ENCODE data around the gene FN1. TPM values are rescaled to one million over a fixed set of nuclear protein-coding genes. Genes with fewer than 3 reads are reported as not detected.
A peak's percentile ranks its signal among the peaks of the same experiment; 100 is the strongest.

The FN1 gene
- total and polyA plus RNA-seq, 2 donors (not counting 1 experiment from before 2014, with no cell fraction given): 0.05 TPM; not detected in 1

DNA sequence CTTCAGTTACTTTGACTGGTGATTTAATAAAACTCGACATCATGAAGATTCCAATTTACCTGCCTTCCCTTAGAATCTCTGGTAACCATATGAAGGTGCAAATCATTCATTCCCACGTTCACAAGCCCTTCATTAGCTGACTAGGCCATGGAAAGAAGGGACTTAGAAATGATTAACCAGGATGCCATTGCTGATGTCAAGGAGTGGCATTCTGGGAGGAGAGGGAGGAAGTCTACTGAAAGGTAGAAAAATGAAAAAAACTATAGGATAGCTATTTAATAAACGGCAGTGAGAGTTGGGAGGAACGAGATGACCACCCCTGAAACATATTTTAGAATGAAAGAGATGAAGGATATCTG is 122.6 kb downstream of the FN1 start:
- ChIA-PET POLR2A (no interaction called here), CTCF (interaction anchor here (0.6 to 1.3 kb wide), 2 partner anchors 33 to 43 kb away, joined by 3 read pairs; no protein-coding TSS in a partner anchor)
- no peak for ATAC-seq (ENCODE audit: low read depth)
- no peak overlapping the region for H3K27ac ChIP-seq (ENCODE audit: low read length in 2 of 2)
- H3K9me3 Mint-ChIP-seq (ENCODE audit: insufficient read depth): no peaks in the 10 kb centered on the region
- H3K4me3 Mint-ChIP-seq: peak overlapping the region; percentile 96
- H3K36me3 ChIP-seq (replicated peaks in 1 of 2; ENCODE audit: control extremely low read depth in 1 of 2, control insufficient read depth in 1 of 2, extremely low read depth in 1 of 2, insufficient read depth in 2 of 2, low read length in 1 of 2): peaks cover 4 to 16% of the 10 kb centered on the region in 2 experiments
- H3K9me3 ChIP-seq (ENCODE audit: control extremely low read depth in 1 of 3, control insufficient read depth in 2 of 3, insufficient read depth in 1 of 3, low read length in 2 of 3): no peaks in the 10 kb centered on the region
- TF ChIP-seq, protein P1, sequence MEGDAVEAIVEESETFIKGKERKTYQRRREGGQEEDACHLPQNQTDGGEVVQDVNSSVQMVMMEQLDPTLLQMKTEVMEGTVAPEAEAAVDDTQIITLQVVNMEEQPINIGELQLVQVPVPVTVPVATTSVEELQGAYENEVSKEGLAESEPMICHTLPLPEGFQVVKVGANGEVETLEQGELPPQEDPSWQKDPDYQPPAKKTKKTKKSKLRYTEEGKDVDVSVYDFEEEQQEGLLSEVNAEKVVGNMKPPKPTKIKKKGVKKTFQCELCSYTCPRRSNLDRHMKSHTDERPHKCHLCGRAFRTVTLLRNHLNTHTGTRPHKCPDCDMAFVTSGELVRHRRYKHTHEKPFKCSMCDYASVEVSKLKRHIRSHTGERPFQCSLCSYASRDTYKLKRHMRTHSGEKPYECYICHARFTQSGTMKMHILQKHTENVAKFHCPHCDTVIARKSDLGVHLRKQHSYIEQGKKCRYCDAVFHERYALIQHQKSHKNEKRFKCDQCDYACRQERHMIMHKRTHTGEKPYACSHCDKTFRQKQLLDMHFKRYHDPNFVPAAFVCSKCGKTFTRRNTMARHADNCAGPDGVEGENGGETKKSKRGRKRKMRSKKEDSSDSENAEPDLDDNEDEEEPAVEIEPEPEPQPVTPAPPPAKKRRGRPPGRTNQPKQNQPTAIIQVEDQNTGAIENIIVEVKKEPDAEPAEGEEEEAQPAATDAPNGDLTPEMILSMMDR (IDR thresholded peaks at IDR 0.05): no peak
- no peak for TF ChIP-seq EZH2 (IDR thresholded peaks at IDR 0.05; ENCODE audit: borderline replicate concordance, insufficient read depth, low read depth, low read length, poor library complexity, severe bottlenecking)
- H4K20me1 ChIP-seq (ENCODE audit: control insufficient read depth, insufficient read depth, low read length, poor library complexity, severe bottlenecking): no peaks in the 10 kb centered on the region
- H3K4me1 ChIP-seq (ENCODE audit: control insufficient read depth in 2 of 2, insufficient read depth in 2 of 2, low read length in 2 of 2): peaks cover 17% of the 10 kb centered on the region in 2 donors
- H3K27me3 Mint-ChIP-seq: no peaks in the 10 kb centered on the region
- H3K4me1 Mint-ChIP-seq: peaks cover 34% of the 10 kb centered on the region
- DNase-seq: no peak
- H3K27me3 ChIP-seq (replicated peaks in 1 of 4; ENCODE audit: control extremely low read depth in 1 of 4, control insufficient read depth in 3 of 4, insufficient read depth in 4 of 4, low read length in 3 of 4): no peaks in the 10 kb centered on the region
- no peak overlapping the region for H2AFZ ChIP-seq (ENCODE audit: insufficient read depth, low read depth, low read length, poor library complexity, severe bottlenecking)
- H3K4me2 ChIP-seq (replicated peaks; ENCODE audit: low read depth, low read length, poor library complexity, severe bottlenecking): peak overlapping the region; percentile 86
- H3K27ac Mint-ChIP-seq: peak overlapping the region; percentile 91
- H3K9ac ChIP-seq (ENCODE audit: low read length): no peak overlapping the region
- intact Hi-C loops (cut with micrococcal nuclease): loop anchor here (2.0 to 5.0 kb wide), 5 partner anchors 700 to 1186 kb away; partner anchors contain the start of genes MREG, RPL37A and SMARCAL1
- H3K79me2 ChIP-seq (ENCODE audit: control insufficient read depth, insufficient read depth, low read length): peaks cover 35% of the 10 kb centered on the region
- WGBS (ENCODE audit: insufficient coverage): no CpG with 5 or more reads among the region's 4 CpGs
- peak overlapping the region in 1 of 5 experiments; percentile 100 for H3K4me3 ChIP-seq (ENCODE audit: control extremely low read depth in 1 of 5, extremely low read depth in 1 of 5, insufficient read depth in 1 of 5, low read depth in 2 of 5, low read length in 4 of 5)

DNA sequence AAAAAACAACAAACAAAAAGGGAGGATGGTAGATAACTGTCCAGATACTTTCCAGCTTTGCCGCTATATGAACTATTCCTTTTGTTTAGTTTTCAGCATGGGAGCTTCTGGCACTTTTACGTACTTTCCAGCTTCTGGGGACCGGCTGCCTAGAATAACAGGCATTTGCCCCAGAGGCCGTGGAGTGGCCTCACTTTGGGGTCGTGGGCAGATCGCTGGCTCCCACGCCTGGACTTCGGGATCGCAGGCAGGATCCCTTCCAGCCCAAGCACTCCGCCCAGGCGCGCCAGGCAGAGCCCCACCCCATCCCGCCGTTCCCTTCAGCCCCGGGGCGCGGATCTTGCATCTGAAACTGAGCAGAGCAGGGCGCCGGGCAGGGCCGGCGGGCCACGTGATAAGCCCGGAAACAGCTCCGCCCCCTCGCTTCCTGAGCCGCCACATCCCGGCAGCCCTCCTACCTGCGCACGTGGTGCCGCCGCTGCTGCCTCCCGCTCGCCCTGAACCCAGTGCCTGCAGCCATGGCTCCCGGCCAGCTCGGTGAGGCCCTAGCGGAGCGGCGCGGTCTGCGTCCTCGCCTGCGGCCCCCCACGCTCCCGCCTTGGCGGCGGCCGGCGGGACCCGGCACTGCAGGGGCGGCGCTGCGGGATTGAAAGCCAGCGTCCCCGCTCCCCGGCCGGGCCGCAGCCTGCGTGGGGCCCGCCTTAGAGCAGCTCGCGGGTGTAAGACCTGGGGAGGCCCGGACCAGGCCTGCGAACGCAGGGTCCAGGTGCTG is 124.1 kb downstream of the FN1 start, which contains the start of gene ATIC:
Gene ATIC, plus strand, starts transcription at position 435 of the 772 bp plus-strand sequence. Its CDS starts 84 bp downstream, at position 519.
- H3K27ac ChIP-seq (ENCODE audit: low read length in 2 of 2): peak within 1 kb of the TSS; percentile 25 to 77
- H4K20me1 ChIP-seq (ENCODE audit: control insufficient read depth, insufficient read depth, low read length, poor library complexity, severe bottlenecking): no peaks in the 10 kb centered on the region
- under 1% methylated on average over 64 of the region's 64 CpGs for whole genome bisulfite sequencing (ENCODE audit: insufficient coverage)
- H3K27me3 ChIP-seq (replicated peaks in 1 of 4; ENCODE audit: control extremely low read depth in 1 of 4, control insufficient read depth in 3 of 4, insufficient read depth in 4 of 4, low read length in 3 of 4): no peaks in the 10 kb centered on the region
- peak within 1 kb of the TSS; percentile 99 for H2AFZ ChIP-seq (ENCODE audit: insufficient read depth, low read depth, low read length, poor library complexity, severe bottlenecking)
- Mint-ChIP-seq H3K27me3 (no peaks in the 10 kb centered on the region), H3K9me3 (ENCODE audit: insufficient read depth) (no peaks in the 10 kb centered on the region), H3K4me1 (peaks cover 34% of the 10 kb centered on the region), H3K4me3 (peak within 1 kb of the TSS; percentile 96), H3K27ac (peak within 1 kb of the TSS; percentile 91)
- TF ChIP-seq EZH2 (IDR thresholded peaks at IDR 0.05; ENCODE audit: borderline replicate concordance, insufficient read depth, low read depth, low read length, poor library complexity, severe bottlenecking): no peak
- TF ChIP-seq, protein P1 (IDR thresholded peaks at IDR 0.05): no peak
- H3K4me2 ChIP-seq (replicated peaks; ENCODE audit: low read depth, low read length, poor library complexity, severe bottlenecking): peak within 1 kb of the TSS; percentile 86
- peak; percentile 93 for ATAC-seq (ENCODE audit: low read depth)
- H3K9me3 ChIP-seq (ENCODE audit: control extremely low read depth in 1 of 3, control insufficient read depth in 2 of 3, insufficient read depth in 1 of 3, low read length in 2 of 3): no peaks in the 10 kb centered on the region
- H3K9ac ChIP-seq (ENCODE audit: low read length): peak within 1 kb of the TSS; percentile 98
- POLR2A ChIA-PET: interaction anchor here (0.7 kb wide), 2 partner anchors 770 to 801 kb away, joined by 3 to 9 read pairs; partner anchors contain the start of genes PECR and TMEM169
- H3K4me3 ChIP-seq (ENCODE audit: control extremely low read depth in 1 of 5, extremely low read depth in 1 of 5, insufficient read depth in 1 of 5, low read depth in 2 of 5, low read length in 4 of 5): peak within 1 kb of the TSS; percentile 63 to 100 (median 95)
- DNase-seq: peak; percentile 91
- H3K4me1 ChIP-seq (ENCODE audit: control insufficient read depth in 2 of 2, insufficient read depth in 2 of 2, low read length in 2 of 2): peaks cover 17% of the 10 kb centered on the region in 2 donors
- CTCF ChIA-PET: interaction anchor here (1.2 to 1.3 kb wide), 2 partner anchors 21 to 34 kb away, joined by 3 read pairs; no protein-coding TSS in a partner anchor
- H3K79me2 ChIP-seq (ENCODE audit: control insufficient read depth, insufficient read depth, low read length): peaks cover 35% of the 10 kb centered on the region
- intact Hi-C loops (cut with micrococcal nuclease): loop anchor here (1.0 to 5.0 kb wide), 6 partner anchors 503 to 1187 kb away; partner anchors contain the start of genes BARD1, MREG, RPL37A and SMARCAL1
- H3K36me3 ChIP-seq (replicated peaks in 1 of 2; ENCODE audit: control extremely low read depth in 1 of 2, control insufficient read depth in 1 of 2, extremely low read depth in 1 of 2, insufficient read depth in 2 of 2, low read length in 1 of 2): peaks cover 4 to 11% of the 10 kb centered on the region in 2 experiments
